ENCODE data around the gene SLC19A1.

DNA sequence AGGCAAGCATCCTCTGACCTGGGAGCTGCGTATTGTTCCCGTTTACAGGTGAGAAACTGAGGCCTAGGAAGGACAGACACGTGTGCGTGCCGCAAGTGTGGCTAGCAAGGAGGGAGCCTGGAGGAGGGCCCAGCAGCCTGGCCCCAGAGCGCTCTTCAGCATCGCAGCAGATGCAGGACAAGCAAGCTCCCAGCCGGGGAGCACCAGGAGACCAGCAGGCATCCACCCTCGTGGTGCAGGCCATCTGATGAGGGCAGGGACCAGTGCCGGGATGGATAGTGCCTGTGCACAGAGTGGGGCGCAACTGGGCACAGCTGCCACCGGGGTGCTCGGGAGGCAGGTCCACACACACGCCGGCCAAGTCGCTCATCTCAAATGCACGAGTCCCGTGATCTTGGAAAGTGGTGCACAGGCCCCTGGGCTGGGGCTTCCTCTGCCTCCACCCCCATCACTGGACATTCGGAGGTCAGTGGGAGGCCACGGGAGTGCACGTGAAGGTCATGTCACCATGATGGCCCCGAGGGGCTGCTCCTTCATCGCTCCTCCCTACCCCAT, 82.2 kb downstream of the SLC19A1 start:
- TF ChIP-seq, protein P1, sequence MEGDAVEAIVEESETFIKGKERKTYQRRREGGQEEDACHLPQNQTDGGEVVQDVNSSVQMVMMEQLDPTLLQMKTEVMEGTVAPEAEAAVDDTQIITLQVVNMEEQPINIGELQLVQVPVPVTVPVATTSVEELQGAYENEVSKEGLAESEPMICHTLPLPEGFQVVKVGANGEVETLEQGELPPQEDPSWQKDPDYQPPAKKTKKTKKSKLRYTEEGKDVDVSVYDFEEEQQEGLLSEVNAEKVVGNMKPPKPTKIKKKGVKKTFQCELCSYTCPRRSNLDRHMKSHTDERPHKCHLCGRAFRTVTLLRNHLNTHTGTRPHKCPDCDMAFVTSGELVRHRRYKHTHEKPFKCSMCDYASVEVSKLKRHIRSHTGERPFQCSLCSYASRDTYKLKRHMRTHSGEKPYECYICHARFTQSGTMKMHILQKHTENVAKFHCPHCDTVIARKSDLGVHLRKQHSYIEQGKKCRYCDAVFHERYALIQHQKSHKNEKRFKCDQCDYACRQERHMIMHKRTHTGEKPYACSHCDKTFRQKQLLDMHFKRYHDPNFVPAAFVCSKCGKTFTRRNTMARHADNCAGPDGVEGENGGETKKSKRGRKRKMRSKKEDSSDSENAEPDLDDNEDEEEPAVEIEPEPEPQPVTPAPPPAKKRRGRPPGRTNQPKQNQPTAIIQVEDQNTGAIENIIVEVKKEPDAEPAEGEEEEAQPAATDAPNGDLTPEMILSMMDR (IDR thresholded peaks at IDR 0.05): no peak
- TF ChIP-seq POLR2A (IDR thresholded peaks at IDR 0.05) (no peak), POLR2AphosphoS5 (IDR thresholded peaks at IDR 0.05) (no peak)

All from prostate gland (tissue), 2 donors.